ENCODE results near the gene CDH10.

GRCh38 chr5:24555229-24555628 lies 89.5 kb downstream of the CDH10 start:
- TF ChIP-seq PATZ1 (CRISPR knock-in tag; IDR thresholded peaks at IDR 0.05; ENCODE audit: borderline replicate concordance) (no peak), ZNF8 (CRISPR knock-in tag; IDR thresholded peaks at IDR 0.05) (no peak), ZFP30 (CRISPR knock-in tag; IDR thresholded peaks at IDR 0.05) (no peak), OSR1 (CRISPR knock-in tag; IDR thresholded peaks at IDR 0.05) (no peak), TOX (CRISPR knock-in tag; IDR thresholded peaks at IDR 0.05; ENCODE audit: borderline replicate concordance) (no peak), TSHZ2 (CRISPR knock-in tag; IDR thresholded peaks at IDR 0.05) (no peak), TCF4 (CRISPR knock-in tag; IDR thresholded peaks at IDR 0.05; ENCODE audit: borderline replicate concordance) (no peak), POU6F1 (CRISPR knock-in tag; IDR thresholded peaks at IDR 0.05; ENCODE audit: borderline replicate concordance, low read depth) (no peak), ZFP3 (CRISPR knock-in tag; IDR thresholded peaks at IDR 0.05) (no peak), GLIS3 (CRISPR knock-in tag; IDR thresholded peaks at IDR 0.05) (no peak), RARB (CRISPR knock-in tag; IDR thresholded peaks at IDR 0.05) (no peak)
